Loucy (cell line): Measurements from ENCODE around the gene KRT13.

ENCODE experiments used
- H2AFZ ChIP-seq: fragments of 200-600 bp; sonication (generic); 2 replicates; pipeline ENCODE4 v1.6.0; 2016; ENCODE audit warnings: antibody characterized with exemption, mild to moderate bottlenecking, low read length, moderate library complexity
- H3F3A ChIP-seq: fragments of 200-600 bp; 2 replicates; pipeline ENCODE4 v1.6.0; 2016; ENCODE audit warnings: antibody characterized with exemption, low read depth, mild to moderate bottlenecking
- H3K27me3 ChIP-seq: fragments of 200-600 bp; sonication (generic); 2 replicates; pipeline ENCODE4 v1.6.1; 2014; ENCODE audit warnings: low read length, mild to moderate bottlenecking; ENCODE audit not compliant: insufficient read depth, poor library complexity, severe bottlenecking
- H3K36me3 ChIP-seq: fragments of 200-600 bp; sonication (generic); 2 replicates; pipeline ENCODE4 v1.6.1; 2016; ENCODE audit warnings: low read length; ENCODE audit not compliant: insufficient read depth
- H3K4me1 ChIP-seq: fragments of 200-600 bp; sonication (generic); 2 replicates; pipeline ENCODE4 v1.5.1; 2014; ENCODE audit warnings: low read length, mild to moderate bottlenecking; ENCODE audit not compliant: insufficient read depth, poor library complexity, severe bottlenecking
- H3K4me2 ChIP-seq: fragments of 200-600 bp; sonication (generic); 2 replicates; pipeline ENCODE4 v1.6.0; 2014; ENCODE audit warnings: antibody characterized with exemption, low read length, low read depth, mild to moderate bottlenecking; ENCODE audit not compliant: poor library complexity, severe bottlenecking
- H3K4me3 ChIP-seq: fragments of 200-600 bp; sonication (generic); 2 replicates; pipeline ENCODE4 v1.5.1; 2014; ENCODE audit warnings: low read length, mild to moderate bottlenecking, mixed read lengths; ENCODE audit not compliant: poor library complexity, severe bottlenecking
- H3K79me2 ChIP-seq: fragments of 200-600 bp; sonication (generic); 2 replicates; pipeline ENCODE4 v1.6.1; 2014; ENCODE audit warnings: low read length; ENCODE audit not compliant: insufficient read depth
- H3K9ac ChIP-seq: fragments of 200-600 bp; sonication (generic); 2 replicates; pipeline ENCODE4 v1.6.0; 2014; ENCODE audit warnings: mild to moderate bottlenecking, low read depth, low read length, moderate library complexity; ENCODE audit not compliant: poor library complexity, severe bottlenecking
- H3K9me2 ChIP-seq: fragments of 200-600 bp; sonication (generic); replicated peaks from 2 replicates; pipeline ENCODE4 v1.6.1; 2016; ENCODE audit warnings: low read depth, low read length, mixed read lengths
- H3K9me3 ChIP-seq: fragments of 200-600 bp; sonication (generic); 2 replicates; pipeline ENCODE4 v1.6.1; 2014; ENCODE audit warnings: mild to moderate bottlenecking, antibody characterized with exemption, low read length, low read depth; ENCODE audit not compliant: insufficient read depth
- H4K20me1 ChIP-seq: fragments of 200-600 bp; sonication (generic); 2 replicates; pipeline ENCODE4 v1.6.0; 2014; ENCODE audit warnings: antibody characterized with exemption, low read length, mild to moderate bottlenecking; ENCODE audit not compliant: insufficient read depth, poor library complexity, severe bottlenecking
- CTCF ChIP-seq: fragments of 200-600 bp; sonication (generic); conservative IDR thresholded peaks from 2 replicates; pipeline ENCODE4 v1.5.1; 2014; ENCODE audit warnings: mild to moderate bottlenecking, antibody characterized with exemption, low read length
- EZH2phosphoT487 ChIP-seq: fragments of 200-600 bp; IDR thresholded peaks from 2 replicates; pipeline ENCODE4 v1.6.1; 2018; ENCODE audit warnings: antibody characterized with exemption, mild to moderate bottlenecking, moderate library complexity, borderline replicate concordance

Gene KRT13

GRCh38 chr17:41546819-41547218 is 41.4 kb upstream of the KRT13 start:
- TF ChIP-seq CTCF (no peak), EZH2phosphoT487 (no peak)
- Histone ChIP-seq H3K79me2 (no peaks in the 10 kb centered on the region), H3K27me3 (no peaks in the 10 kb centered on the region), H3K9me2 (no peaks in the 10 kb centered on the region), H3K4me3 (no peak overlapping the region), H3K4me2 (no peak overlapping the region), H2AFZ (no peak overlapping the region), H3K36me3 (no peaks in the 10 kb centered on the region), H4K20me1 (no peaks in the 10 kb centered on the region), H3F3A (no peaks in the 10 kb centered on the region), H3K9ac (no peak overlapping the region), H3K9me3 (no peaks in the 10 kb centered on the region), H3K4me1 (no peaks in the 10 kb centered on the region)

- H3K4me1 ChIP-seq: no peaks in the 10 kb centered on the region
- no peaks in the 10 kb centered on the region for H3K36me3 ChIP-seq
- H3K9ac ChIP-seq: no peak overlapping the region
- H3K4me3 ChIP-seq: no peak overlapping the region
- no peaks in the 10 kb centered on the region for H3K79me2 ChIP-seq
- no peaks in the 10 kb centered on the region for H3K9me2 ChIP-seq
- no peaks in the 10 kb centered on the region for H3F3A ChIP-seq
- no peak for TF ChIP-seq EZH2phosphoT487
- TF ChIP-seq CTCF: no peak
- H3K27me3 ChIP-seq: no peaks in the 10 kb centered on the region
- H4K20me1 ChIP-seq: no peaks in the 10 kb centered on the region
- H3K4me2 ChIP-seq: no peak overlapping the region
- H3K9me3 ChIP-seq: no peaks in the 10 kb centered on the region
- H2AFZ ChIP-seq: no peak overlapping the region
Observed at GRCh38 chr17:41545829-41546410, 40.5 kb upstream of the KRT13 start.

GRCh38 chr17:41544935-41545334 is 39.5 kb upstream of the KRT13 start:
- no peak overlapping the region for H2AFZ ChIP-seq
- no peak overlapping the region for H3K9ac ChIP-seq
- H3K4me2 ChIP-seq: no peak overlapping the region
- H3K9me3 ChIP-seq: no peaks in the 10 kb centered on the region
- no peak overlapping the region for H3K4me3 ChIP-seq
- TF ChIP-seq CTCF (no peak), EZH2phosphoT487 (no peak)
- no peaks in the 10 kb centered on the region for H3K27me3 ChIP-seq
- no peaks in the 10 kb centered on the region for H4K20me1 ChIP-seq
- H3F3A ChIP-seq: no peaks in the 10 kb centered on the region
- H3K9me2 ChIP-seq: no peaks in the 10 kb centered on the region
- no peaks in the 10 kb centered on the region for H3K4me1 ChIP-seq
- no peaks in the 10 kb centered on the region for H3K79me2 ChIP-seq
- H3K36me3 ChIP-seq: no peaks in the 10 kb centered on the region
